Thymus (tissue), 11 donors: ENCODE data around the gene POT1. TPM values are rescaled to one million over a fixed set of nuclear protein-coding genes. Genes with fewer than 3 reads are reported as not detected.

Experiments used
- DNase-seq, 9 donors: peaks; one replicate each; pipeline ENCODE4 v3.0.0-alpha.2; 2013; ENCODE audit warnings: low spot score in 9 of 9, low read depth in 6 of 9, missing footprints in 1 of 9
- H3K27ac ChIP-seq, 2 donors: one replicate each; pipeline ENCODE4 v1.5.1; 2013; ENCODE audit warnings: control low read depth in 1 of 2, low read depth in 1 of 2, low read length in 1 of 2, mild to moderate bottlenecking in 1 of 2, moderate library complexity in 1 of 2
- H3K27me3 ChIP-seq, 2 donors: one replicate each; pipeline ENCODE4 v1.5.1; 2013; ENCODE audit warnings: low read length in 1 of 2; ENCODE audit not compliant: control insufficient read depth in 2 of 2, insufficient read depth in 1 of 2
- H3K36me3 ChIP-seq, 2 donors: one replicate each; pipeline ENCODE4 v1.5.1; 2013; ENCODE audit warnings: low read length in 1 of 2, mild to moderate bottlenecking in 1 of 2, moderate library complexity in 1 of 2; ENCODE audit not compliant: control insufficient read depth in 2 of 2, insufficient read depth in 2 of 2
- H3K4me1 ChIP-seq, 2 donors: one replicate each; pipeline ENCODE4 v1.5.1; 2013; ENCODE audit warnings: low read length in 2 of 2; ENCODE audit not compliant: control insufficient read depth in 2 of 2, insufficient read depth in 2 of 2
- H3K4me3 ChIP-seq, 2 donors: one replicate each; pipeline ENCODE4 v1.5.1; 2013; ENCODE audit warnings: low read length in 2 of 2, control low read depth in 1 of 2, mild to moderate bottlenecking in 1 of 2
- H3K9me3 ChIP-seq, 2 donors: one replicate each; pipeline ENCODE4 v1.5.1; 2013; ENCODE audit warnings: low read length in 1 of 2, mild to moderate bottlenecking in 1 of 2; ENCODE audit not compliant: control insufficient read depth in 2 of 2, insufficient read depth in 1 of 2
- WGBS: extraction: QIAGEN DNeasy Blood & Tissue Kit; methylation state at CpG from one replicate; pipeline ENCODE4 v1.1.7; 2013; 5-methylcytosine and 5-hydroxymethylcytosine counted together
- polyA plus RNA-seq: library from polyadenylated mRNA; stranded (reverse); fragments of 200-250 nt; gene quantifications from one replicate; pipeline ENCODE4 v1.2.3, GENCODE V29; 2013
- total RNA-seq: library from RNA; stranded (reverse); fragments of 120-200 nt; gene quantifications from one replicate; pipeline ENCODE4 v1.2.4, GENCODE V29; 2013
- donor health status: healthy.

POT1 gene
- total and polyA plus RNA-seq, 2 donors = 18.0 to 38.5 TPM

DNA sequence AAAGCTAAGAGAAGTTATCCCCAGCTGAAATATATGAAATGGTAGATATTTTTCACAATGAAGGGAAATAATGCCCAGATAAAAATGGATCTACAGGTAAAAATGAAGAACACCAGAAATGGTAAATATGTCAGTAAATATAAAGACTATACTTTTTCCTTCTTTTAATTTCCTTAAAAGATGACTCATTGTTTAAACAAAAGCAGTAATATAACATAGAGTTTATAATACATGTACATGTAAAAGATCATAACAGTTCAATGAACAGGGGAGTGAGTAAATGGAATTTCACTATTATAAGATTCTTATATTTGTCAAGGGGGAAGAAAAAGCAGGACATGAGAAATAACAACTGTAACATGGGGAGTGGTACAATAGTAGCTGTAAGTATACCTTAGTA is 7.4 kb downstream of the POT1 start:
- Histone ChIP-seq H3K27me3 (no peaks in the 10 kb centered on the region), H3K36me3 (peaks cover 0 to 3% of the 10 kb centered on the region in 2 donors), H3K27ac (no peak overlapping the region), H3K4me3 (no peak overlapping the region), H3K4me1 (no peaks in the 10 kb centered on the region), H3K9me3 (no peaks in the 10 kb centered on the region)
- no peak for DNase-seq

DNA sequence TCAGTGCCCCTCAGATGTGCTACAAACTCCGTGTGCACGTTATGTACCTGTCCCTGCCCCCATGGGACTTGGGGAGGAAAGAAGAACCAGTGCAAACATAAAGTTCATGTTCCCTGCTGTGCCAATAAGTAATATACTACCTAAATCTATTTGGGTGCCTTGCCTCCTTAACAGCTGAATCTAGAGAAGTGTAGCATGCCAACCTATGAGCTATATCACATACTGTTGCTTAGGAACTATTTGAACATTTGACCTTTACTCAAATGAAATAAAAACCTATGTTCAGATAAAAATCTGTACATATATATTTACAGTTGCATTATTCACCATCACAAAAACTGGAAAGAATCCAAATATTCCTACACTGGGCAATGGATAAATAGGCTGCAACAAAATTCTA is 9.8 kb downstream of the POT1 start:
- no peak overlapping the region for H3K27ac ChIP-seq
- no peaks in the 10 kb centered on the region for H3K27me3 ChIP-seq
- WGBS = 98% methylated on average over 2 of the region's 2 CpGs
- H3K4me3 ChIP-seq = no peak overlapping the region
- peaks cover 0 to 3% of the 10 kb centered on the region in 2 donors for H3K36me3 ChIP-seq
- no peak for DNase-seq
- no peaks in the 10 kb centered on the region for H3K4me1 ChIP-seq
- no peaks in the 10 kb centered on the region for H3K9me3 ChIP-seq

DNA sequence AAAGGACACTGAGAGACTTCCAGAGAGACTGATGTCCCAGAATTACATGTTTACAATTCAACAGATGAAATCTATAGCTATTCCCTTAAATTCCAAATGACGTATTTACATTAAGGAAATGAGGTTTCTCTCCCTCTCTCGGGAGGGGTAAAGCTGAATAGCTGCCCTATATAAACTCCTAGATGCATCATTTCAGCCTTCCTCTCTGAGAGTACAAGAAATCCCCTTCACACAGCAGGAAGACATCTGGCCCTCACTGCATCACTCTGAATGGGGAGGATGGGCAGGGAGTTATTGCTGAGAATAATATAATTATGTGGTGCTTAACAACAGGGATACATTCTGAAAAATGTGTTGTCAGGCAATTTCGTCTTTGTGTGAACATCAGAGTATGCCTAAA is 11.0 kb downstream of the POT1 start:
- Histone ChIP-seq H3K36me3 (peaks cover 0 to 6% of the 10 kb centered on the region in 2 donors), H3K4me1 (no peaks in the 10 kb centered on the region), H3K4me3 (no peak overlapping the region), H3K9me3 (no peaks in the 10 kb centered on the region), H3K27ac (no peak overlapping the region), H3K27me3 (no peaks in the 10 kb centered on the region)
- DNase-seq = no peak
- WGBS = 94% methylated on average over 3 of the region's 3 CpGs

DNA sequence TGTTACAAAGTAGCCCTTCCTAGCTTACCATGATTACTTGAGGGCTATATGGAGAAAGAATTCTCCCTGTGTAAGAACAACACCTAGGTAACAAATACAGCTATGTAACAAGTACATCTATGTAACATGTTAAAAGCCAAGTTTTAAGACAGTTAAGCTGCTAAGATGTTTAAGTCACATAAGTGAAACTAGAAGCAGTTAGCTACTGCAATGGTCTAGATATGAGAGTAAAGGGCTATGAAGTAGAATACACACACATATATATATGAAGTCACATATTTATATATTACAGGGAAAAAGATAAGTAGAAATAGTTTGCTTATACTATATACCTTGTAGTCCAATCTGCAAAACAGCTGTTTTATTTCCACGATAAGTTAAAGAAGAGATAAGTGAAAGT is 14.4 kb downstream of the POT1 start:
- no peak for DNase-seq
- H3K4me1 ChIP-seq = no peaks in the 10 kb centered on the region
- peaks cover 0 to 7% of the 10 kb centered on the region in 2 donors for H3K36me3 ChIP-seq
- H3K4me3 ChIP-seq = no peak overlapping the region
- no peaks in the 10 kb centered on the region for H3K9me3 ChIP-seq
- H3K27ac ChIP-seq = no peak overlapping the region
- no peaks in the 10 kb centered on the region for H3K27me3 ChIP-seq
- 98% methylated on average over 1 of the region's 1 CpG for WGBS

DNA sequence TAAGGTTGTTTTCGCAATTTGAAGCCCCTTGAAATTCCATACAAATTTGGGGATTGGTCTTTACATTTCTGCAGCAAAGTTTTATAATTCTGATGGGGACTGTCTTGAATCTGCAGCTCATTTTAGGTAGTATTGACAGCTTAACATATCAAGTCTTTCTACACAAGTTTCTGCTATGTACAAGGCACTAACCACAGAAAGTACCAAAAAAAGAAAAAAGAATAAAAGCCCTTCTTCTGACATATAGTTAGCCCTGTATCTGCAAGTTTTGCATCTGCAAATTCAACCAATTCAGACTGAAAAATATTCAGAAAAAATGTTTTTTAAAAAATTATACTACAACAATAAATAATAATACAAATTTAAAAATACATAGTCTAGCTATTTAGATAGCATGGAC is 15.3 kb downstream of the POT1 start:
- no peak for DNase-seq

DNA sequence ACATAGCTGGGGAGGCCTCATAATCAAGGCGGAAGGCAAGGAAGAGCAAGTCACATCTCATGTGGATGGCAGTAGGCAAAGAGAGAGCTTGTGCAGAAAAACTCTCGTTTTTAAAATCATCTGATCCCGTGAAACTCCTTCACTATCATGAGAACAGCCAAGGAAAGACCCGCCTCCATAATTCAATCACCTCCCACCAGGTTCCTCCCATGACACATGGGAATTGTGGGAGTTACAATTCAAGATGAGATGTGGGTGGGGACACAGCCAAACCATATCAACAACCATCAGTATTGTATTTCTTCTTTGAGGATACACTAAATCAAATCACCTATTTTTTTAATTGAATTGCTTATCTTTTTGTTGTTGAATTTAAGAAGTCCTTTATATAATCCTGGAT is 16.7 kb downstream of the POT1 start:
- Histone ChIP-seq H3K4me1 (no peaks in the 10 kb centered on the region), H3K27ac (no peak overlapping the region), H3K4me3 (no peak overlapping the region), H3K36me3 (peaks cover 0 to 7% of the 10 kb centered on the region in 2 donors), H3K27me3 (no peaks in the 10 kb centered on the region), H3K9me3 (no peaks in the 10 kb centered on the region)
- 99% methylated on average over 4 of the region's 4 CpGs for WGBS
- DNase-seq = no peak

More for the DNA sequence above, 15.3 kb downstream of the POT1 start:
- H3K4me1 ChIP-seq = no peaks in the 10 kb centered on the region
- H3K27ac ChIP-seq = no peak overlapping the region
- H3K9me3 ChIP-seq = no peaks in the 10 kb centered on the region
- H3K4me3 ChIP-seq = no peak overlapping the region
- 99% methylated on average over 1 of the region's 1 CpG for WGBS
- H3K27me3 ChIP-seq = no peaks in the 10 kb centered on the region
- H3K36me3 ChIP-seq = peaks cover 0 to 7% of the 10 kb centered on the region in 2 donors

DNA sequence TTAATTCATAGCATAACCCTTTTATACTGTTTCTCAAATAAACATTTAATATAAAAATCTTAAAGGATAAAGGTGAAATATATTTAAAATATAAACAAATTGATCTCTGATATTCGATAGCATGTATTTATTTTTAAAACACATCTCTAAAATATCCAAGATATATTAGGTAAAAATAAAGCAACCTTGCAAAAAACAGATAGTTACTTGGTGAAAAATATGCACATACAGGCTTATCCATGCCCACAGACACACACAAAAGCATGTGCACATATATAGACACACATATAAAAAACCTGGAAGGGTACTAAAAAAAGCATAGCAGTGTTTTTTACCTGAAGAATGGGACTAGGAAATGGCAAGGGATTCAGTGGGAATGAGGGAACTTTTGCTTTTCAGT is 19.8 kb downstream of the POT1 start:
- Histone ChIP-seq H3K27ac (no peak overlapping the region), H3K27me3 (no peaks in the 10 kb centered on the region), H3K9me3 (no peaks in the 10 kb centered on the region), H3K36me3 (peaks cover 0 to 7% of the 10 kb centered on the region in 2 donors), H3K4me1 (no peaks in the 10 kb centered on the region), H3K4me3 (no peak overlapping the region)
- no peak for DNase-seq
- WGBS = 49% methylated on average over 1 of the region's 1 CpG

DNA sequence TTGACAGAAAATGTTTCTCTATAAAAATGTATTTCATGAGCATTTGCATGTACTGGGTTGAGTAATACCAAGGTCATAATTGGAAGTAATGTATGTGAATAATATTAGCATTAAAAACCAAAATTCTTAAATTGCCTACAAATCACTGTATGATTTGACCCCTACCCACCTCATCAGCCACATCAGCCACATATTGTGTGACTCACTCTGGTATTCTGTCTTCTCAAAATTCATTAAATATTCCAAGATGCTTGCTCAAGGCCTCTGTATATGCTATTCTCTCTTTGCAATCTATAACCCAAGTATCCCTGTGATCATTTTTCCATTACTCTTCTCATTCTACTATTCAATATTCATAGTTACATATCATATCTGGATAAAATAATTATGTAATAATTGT is 21.4 kb downstream of the POT1 start:
- no peak for DNase-seq
- Histone ChIP-seq H3K27me3 (no peaks in the 10 kb centered on the region), H3K4me1 (no peaks in the 10 kb centered on the region), H3K9me3 (no peaks in the 10 kb centered on the region), H3K27ac (no peak overlapping the region), H3K36me3 (peaks cover 0 to 4% of the 10 kb centered on the region in 2 donors), H3K4me3 (no peak overlapping the region)

DNA sequence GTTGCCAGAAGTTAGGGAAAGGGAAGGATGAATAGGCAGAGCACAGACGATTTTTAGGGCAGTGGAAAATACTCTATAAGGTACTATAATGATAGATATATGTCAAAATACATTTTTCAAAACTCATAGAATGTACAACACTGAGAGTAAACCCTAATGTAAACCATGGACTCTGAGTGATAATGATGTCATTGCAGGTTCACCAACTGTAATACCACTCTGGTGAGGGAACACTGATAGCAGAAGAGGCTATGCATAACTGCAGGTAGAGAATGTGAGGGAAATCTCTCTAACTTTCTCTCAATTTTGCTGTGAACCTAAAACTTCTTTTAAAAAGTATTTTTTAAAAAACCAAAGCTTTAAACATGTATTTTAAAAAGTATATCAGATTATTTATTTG is 22.1 kb downstream of the POT1 start:
- no peak overlapping the region for H3K27ac ChIP-seq
- WGBS = 88% methylated on average over 1 of the region's 1 CpG
- no peaks in the 10 kb centered on the region for H3K27me3 ChIP-seq
- no peaks in the 10 kb centered on the region for H3K36me3 ChIP-seq
- no peaks in the 10 kb centered on the region for H3K9me3 ChIP-seq
- H3K4me3 ChIP-seq = no peak overlapping the region
- DNase-seq = no peak
- H3K4me1 ChIP-seq = no peaks in the 10 kb centered on the region

DNA sequence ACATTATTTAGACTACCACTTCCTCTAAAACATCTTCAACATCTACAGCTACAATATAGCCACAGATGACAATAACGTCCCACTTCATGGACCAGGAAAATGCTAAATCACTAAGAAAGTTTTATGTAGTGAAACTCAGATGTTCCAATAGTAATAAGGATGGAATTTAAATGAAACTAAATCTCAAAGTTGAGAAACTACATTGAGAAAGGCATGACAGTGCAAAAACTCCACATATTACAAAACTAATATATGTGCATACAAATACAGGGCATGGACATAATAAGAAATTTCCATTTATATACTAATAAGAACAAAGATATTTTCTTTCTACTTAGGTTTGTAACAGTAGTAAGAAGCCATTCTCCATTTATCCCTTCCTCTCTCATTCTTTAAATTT is 31.1 kb downstream of the POT1 start:
- no peaks in the 10 kb centered on the region for H3K27me3 ChIP-seq
- DNase-seq = no peak
- no peaks in the 10 kb centered on the region for H3K4me1 ChIP-seq
- H3K27ac ChIP-seq = no peak overlapping the region
- H3K4me3 ChIP-seq = no peak overlapping the region
- H3K9me3 ChIP-seq = peaks cover 2 to 4% of the 10 kb centered on the region in 2 donors
- 94% methylated on average over 1 of the region's 1 CpG for WGBS
- H3K36me3 ChIP-seq = peaks cover 2 to 5% of the 10 kb centered on the region in 2 donors
